Gastroesophageal sphincter (tissue), 4 donors: ENCODE data around the gene RNF181. TPM values are rescaled to one million over a fixed set of nuclear protein-coding genes. Genes with fewer than 3 reads are reported as not detected.

Source experiments
- ATAC-seq: fragments of 150-250 bp; one replicate; pipeline ENCODE4 v1.9.1; 2016; ENCODE audit warnings: mild to moderate bottlenecking, moderate library complexity
- H3K27ac ChIP-seq, 4 donors: fragments of 200-600 bp; sonication (generic) in 3 of 4; 1 replicate in 3 of 4; 2 replicates in 1 of 4; pipeline ENCODE4 v1.5.1; 2016 to 2019
- H3K27me3 ChIP-seq: fragments of 200-600 bp; sonication (generic); one replicate; pipeline ENCODE4 v1.5.1; 2019
- H3K36me3 ChIP-seq, 2 donors: fragments of 200-600 bp; sonication (generic); one replicate each; pipeline ENCODE4 v1.5.1; 2019; ENCODE audit warnings: control low read depth in 1 of 2
- H3K4me1 ChIP-seq, 3 donors: fragments of 200-600 bp; sonication (generic); 1 replicate in 2 of 3; 2 replicates in 1 of 3; pipeline ENCODE4 v1.5.1; 2016 to 2019; ENCODE audit warnings: control low read depth in 2 of 3
- H3K4me3 ChIP-seq, 2 donors: fragments of 200-600 bp; sonication (generic); one replicate each; pipeline ENCODE4 v1.5.1; 2019; ENCODE audit warnings: mild to moderate bottlenecking in 1 of 2, moderate library complexity in 1 of 2
- H3K9me3 ChIP-seq, 3 donors: fragments of 200-600 bp; sonication (generic); one replicate each; pipeline ENCODE4 v1.5.1; 2017 to 2019; ENCODE audit warnings: control low read depth in 2 of 3
- CTCF ChIP-seq, 4 experiments: fragments of 200-600 bp in 2 of 4; fragments of 450-650 bp in 2 of 4; sonication (generic) in 1 of 4; IDR thresholded peaks; one replicate each; pipeline ENCODE4 v1.5.1; 2017 to 2019; ENCODE audit warnings: antibody characterized with exemption in 4 of 4, mild to moderate bottlenecking in 2 of 4, moderate library complexity in 2 of 4
- EP300 ChIP-seq: sonication (generic); formaldehyde crosslinking; IDR thresholded peaks from one replicate; pipeline ENCODE4 v1.6.1; 2017; ENCODE audit warnings: antibody characterized with exemption, mild to moderate bottlenecking
- POLR2A ChIP-seq, 2 donors: fragments of 450-650 bp; IDR thresholded peaks; one replicate each; pipeline ENCODE4 v1.6.1; 2017; ENCODE audit warnings: antibody characterized with exemption in 2 of 2, mild to moderate bottlenecking in 2 of 2, moderate library complexity in 1 of 2
- POLR2AphosphoS5 ChIP-seq: sonication (generic); formaldehyde crosslinking; IDR thresholded peaks from one replicate; pipeline ENCODE4 v1.6.1; 2017; ENCODE audit warnings: antibody characterized with exemption
- WGBS, 2 donors: methylation state at CpG; one replicate each; pipeline ENCODE4 v1.1.5; 2018; ENCODE audit warnings: low coverage in 1 of 2; 5-methylcytosine and 5-hydroxymethylcytosine counted together
- small RNA-seq, 4 donors: library from RNA; depleted of rRNA; stranded (forward); fragments of <200 nt; gene quantifications; one replicate each; pipeline ENCODE3, GENCODE V24; 2016
- total RNA-seq, 4 donors: library from RNA; depleted of rRNA; stranded (reverse); fragments of >200 nt; gene quantifications; one replicate each; pipeline ENCODE4 v1.1.0, GENCODE V29; 2016

The RNF181 gene
- total RNA-seq, 4 donors from 2014 or later, result 113 to 174 (median 148) TPM

GRCh38 chr2:85635011-85635410, 39.5 kb downstream of the RNF181 start:
- H3K27ac ChIP-seq, result no peak overlapping the region
- H3K9me3 ChIP-seq, result no peaks in the 10 kb centered on the region
- H3K36me3 ChIP-seq, result peaks cover 2 to 94% of the 10 kb centered on the region in 2 donors
- 81 to 100% methylated on average over 1 to 8 of the region's 8 CpGs for WGBS, 2 donors
- TF ChIP-seq CTCF (IDR thresholded peaks at IDR 0.05) (no peak), POLR2A (IDR thresholded peaks at IDR 0.05) (no peak), POLR2AphosphoS5 (no peak), EP300 (no peak)
- no peak overlapping the region for H3K4me3 ChIP-seq
- no peak for ATAC-seq
- H3K27me3 ChIP-seq, result no peaks in the 10 kb centered on the region
- peaks cover 0 to 8% (median 0%) of the 10 kb centered on the region in 3 donors for H3K4me1 ChIP-seq

- no peak overlapping the region for H3K27ac ChIP-seq
- no peaks in the 10 kb centered on the region for H3K27me3 ChIP-seq
- TF ChIP-seq EP300 (no peak), POLR2A (IDR thresholded peaks at IDR 0.05) (no peak), CTCF (IDR thresholded peaks at IDR 0.05) (no peak)
- peaks cover 0 to 8% (median 0%) of the 10 kb centered on the region in 3 donors for H3K4me1 ChIP-seq
- H3K36me3 ChIP-seq, result peaks cover 2 to 94% of the 10 kb centered on the region in 2 donors
- H3K4me3 ChIP-seq, result no peak overlapping the region
- no peaks in the 10 kb centered on the region for H3K9me3 ChIP-seq
- no peak for ATAC-seq
- 50 to 55% methylated on average over 3 to 4 of the region's 4 CpGs for WGBS, 2 donors
Observed at GRCh38 chr2:85635636-85636035, 40.1 kb downstream of the RNF181 start.

- Histone ChIP-seq H3K36me3 (peaks cover 14 to 100% of the 10 kb centered on the region in 2 donors), H3K27me3 (no peaks in the 10 kb centered on the region), H3K9me3 (no peaks in the 10 kb centered on the region), H3K27ac (no peak overlapping the region), H3K4me1 (peaks cover 0 to 3% (median 0%) of the 10 kb centered on the region in 3 donors), H3K4me3 (no peak overlapping the region)
- WGBS, 2 donors, result 73 to 100% methylated on average over 3 of the region's 3 CpGs
- TF ChIP-seq POLR2AphosphoS5 (no peak), POLR2A (IDR thresholded peaks at IDR 0.05) (no peak), EP300 (no peak)
- no peak for ATAC-seq
Observed at GRCh38 chr2:85642725-85643124, 47.2 kb downstream of the RNF181 start.

GRCh38 chr2:85644909-85645308, 49.4 kb downstream of the RNF181 start:
- TF ChIP-seq POLR2A (IDR thresholded peaks at IDR 0.05) (no peak), CTCF (IDR thresholded peaks at IDR 0.05) (no peak), EP300 (no peak), POLR2AphosphoS5 (no peak)
- H3K4me3 ChIP-seq, result no peak overlapping the region
- WGBS, 2 donors, result 92 to 94% methylated on average over 6 to 7 of the region's 8 CpGs
- H3K36me3 ChIP-seq, result peaks cover 14 to 100% of the 10 kb centered on the region in 2 donors
- H3K4me1 ChIP-seq, result no peaks in the 10 kb centered on the region
- H3K27me3 ChIP-seq, result no peaks in the 10 kb centered on the region
- no peak overlapping the region for H3K27ac ChIP-seq
- ATAC-seq, result no peak
- H3K9me3 ChIP-seq, result no peaks in the 10 kb centered on the region

- Histone ChIP-seq H3K36me3 (peaks cover 12 to 100% of the 10 kb centered on the region in 2 donors), H3K9me3 (no peaks in the 10 kb centered on the region), H3K4me3 (no peak overlapping the region), H3K4me1 (no peaks in the 10 kb centered on the region), H3K27me3 (no peaks in the 10 kb centered on the region), H3K27ac (no peak overlapping the region)
- TF ChIP-seq POLR2AphosphoS5 (no peak), CTCF (IDR thresholded peaks at IDR 0.05) (no peak), EP300 (no peak), POLR2A (IDR thresholded peaks at IDR 0.05) (no peak)
- no peak for ATAC-seq
- 78 to 88% methylated on average over 2 of the region's 2 CpGs for WGBS, 2 donors
Observed at GRCh38 chr2:85646166-85646565, 50.6 kb downstream of the RNF181 start.

Small RNAs within 50 kb of the gene (small RNA-seq; reads per million reads assigned to genes)
- gene RN7SL126P, result 0 reads per million in 4 donors

Other genes with a start within 250 kb of the RNF181 start
- gene RETSAT, start 241.2 kb upstream of the RNF181 start, total RNA-seq, result 10 to 100 TPM; 29.5 to 61.8 (median 44.9) TPM
- 10 to 100 TPM; 12.4 to 25.8 (median 18.0) TPM for gene ELMOD3, start 241.0 kb upstream of the RNF181 start, total RNA-seq
- gene CAPG, start 185.4 kb upstream of the RNF181 start, total RNA-seq, result 10 to 100 TPM; 42.2 to 69.2 (median 60.2) TPM
- not detected for gene SH2D6, start 177.0 kb upstream of the RNF181 start, total RNA-seq
- gene MAT2A, start 56.6 kb upstream of the RNF181 start, total RNA-seq, result 100 to 1,000 TPM in 2 of 4 donors, 10 to 100 TPM in 2; 68.5 to 295 (median 130) TPM
- gene GGCX, start 34.3 kb upstream of the RNF181 start, total RNA-seq, result 10 to 100 TPM; 16.2 to 29.3 (median 24.3) TPM
- gene VAMP8, start 18.2 kb upstream of the RNF181 start, total RNA-seq, result 10 to 100 TPM in 2 of 4 donors, 1 to 10 TPM in 1, not detected in 1; 4.9 to 30.5 (median 13.6) TPM
- gene VAMP5, start 11.3 kb upstream of the RNF181 start, total RNA-seq, result 10 to 100 TPM; 37.6 to 56.5 (median 51.2) TPM
- 10 to 100 TPM; 17.6 to 26.9 (median 19.9) TPM for gene TMEM150A, start 7.0 kb downstream of the RNF181 start, total RNA-seq
- 10 to 100 TPM; 12.3 to 21.0 (median 19.8) TPM for gene C2orf68, start 16.3 kb downstream of the RNF181 start, total RNA-seq
- gene USP39, start 20.4 kb downstream of the RNF181 start, total RNA-seq, result 10 to 100 TPM; 41.7 to 82.2 (median 56.7) TPM
- gene SFTPB, start 72.5 kb downstream of the RNF181 start, total RNA-seq, result not detected
- gene GNLY, start 98.6 kb downstream of the RNF181 start, total RNA-seq, result 1 to 10 TPM in 1 of 4 donors, under 1 TPM in 1, not detected in 2; 0.54 to 3.1 TPM
- 10 to 100 TPM; 34.5 to 79.5 (median 59.6) TPM for gene ATOH8, start 158.2 kb downstream of the RNF181 start, total RNA-seq